Amygdala (tissue), 56 donors: Measurements from ENCODE around the gene ZNF618.

ENCODE experiments used
- DNase-seq, 56 donors: peaks; one replicate each; lab custom pipeline; 2025; lab: John Stamatoyannopoulos, UW

Gene ZNF618

GRCh38 chr9:113932906-113933584 is 56.9 kb downstream of the ZNF618 start:
- no peak for DNase-seq

- no peak for DNase-seq
Measured at GRCh38 chr9:113933671-113934070, 57.6 kb downstream of the ZNF618 start.

GRCh38 chr9:113934167-113934828 is 58.2 kb downstream of the ZNF618 start:
- no peak for DNase-seq

GRCh38 chr9:113934829-113935676 is 58.9 kb downstream of the ZNF618 start:
- DNase-seq: no peak

GRCh38 chr9:113935677-113936380 is 59.7 kb downstream of the ZNF618 start:
- DNase-seq: no peak

GRCh38 chr9:113940077-113940476 is 64.0 kb downstream of the ZNF618 start:
- DNase-seq: no peak

- no peak for DNase-seq
Measured at GRCh38 chr9:113941056-113941455, 64.9 kb downstream of the ZNF618 start.

- DNase-seq: no peak
Measured at GRCh38 chr9:113941526-113941925, 65.4 kb downstream of the ZNF618 start.

GRCh38 chr9:113943112-113944009 is 67.3 kb downstream of the ZNF618 start:
- DNase-seq: no peak

GRCh38 chr9:113945784-113946183 is 69.7 kb downstream of the ZNF618 start:
- DNase-seq: no peak

- no peak for DNase-seq
Measured at GRCh38 chr9:113946496-113947115, 70.5 kb downstream of the ZNF618 start.

- DNase-seq: no peak
Measured at GRCh38 chr9:113947941-113948340, 71.8 kb downstream of the ZNF618 start.

GRCh38 chr9:113948891-113949570 is 72.9 kb downstream of the ZNF618 start:
- DNase-seq: no peak

GRCh38 chr9:113949571-113950078 is 73.5 kb downstream of the ZNF618 start:
- no peak for DNase-seq

GRCh38 chr9:113950195-113951031 is 74.3 kb downstream of the ZNF618 start:
- no peak for DNase-seq

GRCh38 chr9:113951032-113951372 is 74.9 kb downstream of the ZNF618 start:
- no peak for DNase-seq

- no peak for DNase-seq
Measured at GRCh38 chr9:113952676-113953075, 76.6 kb downstream of the ZNF618 start.

- no peak for DNase-seq
Measured at GRCh38 chr9:113953531-113953930, 77.4 kb downstream of the ZNF618 start.
